ENCODE measurements around the gene MBOAT1. TPM values are rescaled to one million over a fixed set of nuclear protein-coding genes. Genes with fewer than 3 reads are reported as not detected.

The MBOAT1 gene
- total and polyA plus RNA-seq, 11 donors = 2.1 to 14.4 (median 3.3) TPM

- H3K4me3 ChIP-seq = no peak overlapping the region
- H3K4me1 ChIP-seq = no peaks in the 10 kb centered on the region
- H3K36me3 ChIP-seq = peaks cover 0 to 87% (median 48%) of the 10 kb centered on the region in 9 donors
- no peak for TF ChIP-seq POLR2A (IDR thresholded peaks at IDR 0.05)
- no peak for TF ChIP-seq CTCF (IDR thresholded peaks at IDR 0.05)
- no peaks in the 10 kb centered on the region for H3K27me3 ChIP-seq
- DNase-seq (no peak), ATAC-seq (no peak)
- WGBS, 4 donors = 94 to 98% (median 96%) methylated on average over 4 of the region's 4 CpGs
- H3K9me3 ChIP-seq = no peaks in the 10 kb centered on the region
- intact Hi-C loops (cut with DNase I) = no loop called here
- H3K27ac ChIP-seq = no peak overlapping the region
These were observed 106.4 kb downstream of the MBOAT1 start for GRCh38 chr6:20105838-20106237.

GRCh38 chr6:20104696-20105095 is 107.6 kb downstream of the MBOAT1 start:
- Histone ChIP-seq H3K27me3 (no peaks in the 10 kb centered on the region), H3K4me3 (no peak overlapping the region), H3K27ac (no peak overlapping the region), H3K36me3 (peaks cover 0 to 95% (median 54%) of the 10 kb centered on the region in 9 donors), H3K4me1 (no peaks in the 10 kb centered on the region), H3K9me3 (no peaks in the 10 kb centered on the region)
- DNase-seq (no peak), ATAC-seq (no peak)
- intact Hi-C loops (cut with DNase I) = no loop called here
- WGBS, 4 donors = 82 to 90% (median 89%) methylated on average over 2 of the region's 2 CpGs
- TF ChIP-seq CTCF (IDR thresholded peaks at IDR 0.05) (no peak), POLR2A (IDR thresholded peaks at IDR 0.05) (no peak)

- H3K27me3 ChIP-seq = no peaks in the 10 kb centered on the region
- ATAC-seq = no peak
- no peak overlapping the region for H3K27ac ChIP-seq
- peaks cover 0 to 10% (median 0%) of the 10 kb centered on the region in 12 donors for H3K4me1 ChIP-seq
- intact Hi-C loops (cut with DNase I) = no loop called here
- no peaks in the 10 kb centered on the region for H3K9me3 ChIP-seq
- no peak overlapping the region for H3K4me3 ChIP-seq
- 77 to 89% (median 82%) methylated on average over 8 of the region's 8 CpGs for WGBS, 4 donors
- no peak for TF ChIP-seq CTCF (IDR thresholded peaks at IDR 0.05)
- TF ChIP-seq POLR2A (IDR thresholded peaks at IDR 0.05) = no peak
- DNase-seq = no peak
- peaks cover 0 to 88% (median 36%) of the 10 kb centered on the region in 9 donors for H3K36me3 ChIP-seq
These were observed 109.7 kb downstream of the MBOAT1 start for GRCh38 chr6:20102397-20103073.

- H3K27me3 ChIP-seq = no peaks in the 10 kb centered on the region
- H3K4me1 ChIP-seq = peaks cover 0 to 10% (median 0%) of the 10 kb centered on the region in 12 donors
- no peak overlapping the region for H3K4me3 ChIP-seq
- ATAC-seq (no peak), DNase-seq (no peak)
- H3K36me3 ChIP-seq = peaks cover 0 to 54% (median 24%) of the 10 kb centered on the region in 9 donors
- no peak overlapping the region for H3K27ac ChIP-seq
- intact Hi-C loops (cut with DNase I) = loop anchor here in 8 of 10 donors (5.0 to 10.0 kb wide), 5 partner anchors 186 to 436 kb away; partner anchors contain the start of genes E2F3 (in 2 of the 8) and CDKAL1 (in 1 of the 8)
- WGBS, 4 donors = 86 to 90% (median 88%) methylated on average over 5 of the region's 5 CpGs
- no peak for TF ChIP-seq CTCF (IDR thresholded peaks at IDR 0.05)
- no peaks in the 10 kb centered on the region for H3K9me3 ChIP-seq
These were observed 113.1 kb downstream of the MBOAT1 start for GRCh38 chr6:20099156-20099555.
